BJ (cell line): ENCODE results near the gene PXDN. TPM values are rescaled to one million over a fixed set of nuclear protein-coding genes. Genes with fewer than 3 reads are reported as not detected.

ENCODE experiments used
- CTCF ChIA-PET: fragments of 350-600 bp; formaldehyde crosslinking; extraction: SDS; loops from one replicate; lab custom pipeline; 2021; ENCODE audit warnings: antibody characterized with exemption, inconsistent platforms; lab: Yijun Ruan, JAX
- POLR2A ChIA-PET: fragments of 300-600 bp; sonication (Branson Sonifier 250); formaldehyde crosslinking; extraction: SDS; loops from one replicate; lab custom pipeline; 2021; ENCODE audit warnings: antibody characterized with exemption; lab: Charles Lee
- DNase-seq: peaks from one replicate; pipeline ENCODE4 v3.0.0-alpha.2; 2011; ENCODE audit warnings: low read depth
- H3K27me3 ChIP-seq: 2 replicates; pipeline ENCODE4 v1.6.0; 2011; ENCODE audit warnings: low read length; ENCODE audit not compliant: control insufficient read depth, insufficient read depth
- H3K36me3 ChIP-seq: 2 replicates; pipeline ENCODE4 v1.5.1; 2011; ENCODE audit warnings: low read length; ENCODE audit not compliant: control insufficient read depth, insufficient read depth
- H3K4me3 ChIP-seq: 2 replicates; pipeline ENCODE4 v1.5.1; 2011; ENCODE audit warnings: low read depth, mild to moderate bottlenecking, control low read depth, low read length
- CTCF ChIP-seq: IDR thresholded peaks from 2 replicates; pipeline ENCODE4 v1.5.1; 2011; ENCODE audit warnings: low read depth, mild to moderate bottlenecking, control low read depth, inconsistent platforms, low read length, moderate library complexity; ENCODE audit not compliant: insufficient read depth
- polyA plus RNA-seq: library from polyadenylated mRNA; depleted of rRNA; stranded (reverse); fragments of >200 nt; gene quantifications from 2 replicates; pipeline ENCODE4 v1.2.3, GENCODE V29; 2011

Gene PXDN
- polyA plus RNA-seq, 1 experiment: 212 TPM

DNA sequence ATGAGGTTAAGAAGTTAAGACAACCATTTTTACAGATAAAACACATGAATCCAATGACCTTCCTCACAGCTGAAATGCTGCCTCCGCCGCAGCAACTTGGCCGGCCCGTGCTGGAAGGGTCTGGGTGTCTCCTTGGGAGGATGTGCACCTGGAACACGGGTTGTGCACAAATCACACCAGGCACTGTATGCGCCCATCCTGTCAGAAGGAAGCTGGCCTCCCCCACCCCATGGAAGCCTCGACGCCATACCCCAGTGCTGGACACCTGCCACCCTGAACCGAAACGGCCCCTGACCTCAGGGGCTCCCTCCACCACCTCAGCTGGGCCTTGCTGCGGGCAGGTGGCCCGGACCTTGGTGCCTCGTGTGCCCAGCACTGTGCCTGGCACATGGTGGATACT, 111.8 kb downstream of the PXDN start:
- no peak overlapping the region for H3K4me3 ChIP-seq
- no peak for TF ChIP-seq CTCF
- no peak for DNase-seq
- H3K36me3 ChIP-seq: peaks cover 38% of the 10 kb centered on the region
- H3K27me3 ChIP-seq: no peaks in the 10 kb centered on the region
- CTCF ChIA-PET: interaction anchor here (1.6 to 1.7 kb wide), 2 partner anchors 11 to 118 kb away, joined by 4 to 5 read pairs; no protein-coding TSS in a partner anchor
- POLR2A ChIA-PET: no interaction called here

DNA sequence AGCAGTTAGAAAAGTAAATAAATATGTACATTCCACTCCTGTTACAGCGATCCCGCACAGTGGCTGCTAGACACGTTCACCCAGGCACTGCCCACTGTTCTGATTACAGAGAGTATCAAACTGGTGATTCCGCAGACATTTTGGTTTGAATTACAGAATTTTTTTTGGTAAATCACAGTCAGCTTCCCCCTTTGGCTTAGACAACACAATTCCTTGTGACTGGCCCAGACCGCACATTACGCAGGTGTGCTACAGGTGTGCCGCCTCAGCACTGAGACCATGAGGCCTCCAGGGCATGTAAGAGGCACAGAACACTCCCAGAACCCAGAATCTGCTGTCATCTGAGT, 112.3 kb downstream of the PXDN start:
- Histone ChIP-seq H3K4me3 (no peak overlapping the region), H3K36me3 (peaks cover 34% of the 10 kb centered on the region), H3K27me3 (no peaks in the 10 kb centered on the region)
- ChIA-PET CTCF (interaction anchor here (1.6 to 1.7 kb wide), 2 partner anchors 11 to 119 kb away, joined by 4 to 5 read pairs; no protein-coding TSS in a partner anchor), POLR2A (no interaction called here)
- peak; percentile 36 for DNase-seq
- TF ChIP-seq CTCF: no peak

DNA sequence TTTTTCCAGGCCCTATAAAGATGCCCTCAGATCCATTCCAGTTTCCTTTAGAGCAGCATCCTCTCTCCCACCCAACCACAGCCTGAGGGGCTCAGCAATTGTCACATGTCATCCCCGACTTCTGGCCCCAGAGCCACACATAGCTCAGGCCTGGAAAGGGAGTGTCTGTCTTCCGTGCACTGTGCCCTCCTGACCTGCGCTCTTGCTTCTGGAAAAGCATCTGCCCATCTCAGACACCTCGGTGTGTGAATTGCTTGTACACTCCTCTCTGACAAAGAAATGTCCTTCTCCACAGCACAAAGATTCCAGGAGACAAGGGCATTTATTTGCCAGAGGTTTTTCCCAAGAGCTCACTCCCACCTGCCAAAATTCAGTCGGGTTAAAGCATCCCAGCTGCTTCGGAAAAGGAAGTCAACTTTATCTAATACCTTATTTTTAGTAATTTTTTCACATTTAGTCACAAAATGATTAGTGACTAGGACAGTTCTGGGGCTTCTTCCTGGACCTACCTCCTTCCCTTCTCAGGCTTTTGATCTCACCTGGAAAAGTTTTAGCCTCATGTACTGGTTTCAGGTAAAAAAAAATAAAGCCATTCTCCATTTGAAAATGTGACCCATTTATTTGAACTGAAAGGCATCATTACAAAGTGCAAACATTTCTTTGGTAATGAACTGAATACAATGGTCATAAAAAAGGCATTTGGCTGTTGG, 112.9 kb downstream of the PXDN start:
- no peak for DNase-seq
- CTCF ChIA-PET: interaction anchor here (1.6 kb wide), 1 partner anchor 119 kb away, joined by 4 read pairs; no protein-coding TSS in a partner anchor
- H3K36me3 ChIP-seq: peaks cover 29% of the 10 kb centered on the region
- no peak for TF ChIP-seq CTCF
- H3K27me3 ChIP-seq: no peaks in the 10 kb centered on the region
- POLR2A ChIA-PET: no interaction called here
- no peak overlapping the region for H3K4me3 ChIP-seq

DNA sequence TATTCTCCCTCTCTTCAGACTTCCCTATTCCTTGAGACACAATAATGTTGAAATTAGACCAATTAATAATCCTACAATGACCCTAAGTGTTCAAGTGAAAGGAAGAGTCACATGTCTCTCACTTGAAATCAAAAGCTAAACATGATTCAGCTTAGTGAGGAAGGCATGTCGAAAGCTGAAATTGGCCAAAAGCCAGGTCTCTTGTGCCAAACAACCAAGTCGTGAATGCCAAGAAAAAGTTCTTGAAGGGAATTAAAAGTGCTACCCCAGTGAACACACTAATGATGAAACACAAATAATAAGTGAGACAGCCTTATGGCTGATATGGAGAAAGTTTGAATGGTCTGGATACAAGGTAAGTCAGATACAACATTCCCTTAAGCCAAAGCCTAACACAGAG, 115.4 kb downstream of the PXDN start:
- H3K27me3 ChIP-seq: peaks cover 1% of the 10 kb centered on the region
- POLR2A ChIA-PET: no interaction called here
- DNase-seq: no peak
- H3K36me3 ChIP-seq: peaks cover 8% of the 10 kb centered on the region
- TF ChIP-seq CTCF: no peak
- H3K4me3 ChIP-seq: no peak overlapping the region
- CTCF ChIA-PET: interaction anchor here (1.0 to 1.3 kb wide), 2 partner anchors 77 to 175 kb away, joined by 3 to 4 read pairs; no protein-coding TSS in a partner anchor

DNA sequence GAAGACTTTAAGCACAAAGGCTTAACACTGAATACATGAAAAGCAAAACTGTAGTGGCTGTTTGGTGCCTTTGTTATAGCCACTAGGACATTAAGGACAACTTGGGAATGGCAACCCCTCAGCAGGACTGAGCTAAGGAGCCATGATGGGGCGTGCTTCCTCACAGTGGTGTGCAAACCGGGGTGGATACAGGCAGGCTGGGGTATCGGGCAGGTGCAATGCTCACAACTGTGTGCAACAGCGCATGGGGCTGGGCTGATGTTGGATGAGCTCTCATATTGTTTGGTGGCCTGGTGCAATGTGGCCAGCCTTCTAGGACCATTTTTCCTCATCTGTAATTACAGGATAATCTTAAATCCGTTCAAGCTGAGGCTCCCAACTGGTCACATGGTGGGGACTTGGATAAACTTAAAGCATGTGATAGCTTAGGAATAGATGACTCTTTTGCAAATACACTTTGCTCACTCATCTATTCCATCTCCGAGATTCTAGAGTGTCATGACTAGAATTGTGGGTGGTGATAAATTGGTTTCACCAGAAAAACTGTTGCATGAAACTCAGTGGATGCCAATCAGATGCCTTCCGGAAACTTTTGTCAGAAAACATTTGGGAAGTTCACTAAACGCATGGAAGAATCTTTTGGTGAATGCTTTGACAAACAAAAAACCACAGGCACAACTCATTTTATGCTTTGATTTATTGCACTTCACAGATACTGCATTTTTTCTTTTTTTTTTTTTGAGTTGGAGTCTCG, 116.5 kb downstream of the PXDN start:
- CTCF ChIA-PET: no interaction called here
- H3K27me3 ChIP-seq: peaks cover 6% of the 10 kb centered on the region
- H3K4me3 ChIP-seq: no peak overlapping the region
- TF ChIP-seq CTCF: no peak
- POLR2A ChIA-PET: no interaction called here
- DNase-seq: no peak
- H3K36me3 ChIP-seq: peaks cover 2% of the 10 kb centered on the region; the same call in 1 of the 2 replicates
